Liver (tissue), 1 donor: ENCODE measurements around the gene CDC42.

Source experiments
- TF ChIP-seq, protein P1 (sequence below): IDR thresholded peaks from 2 replicates; pipeline ENCODE4 v1.6.1; 2016; ENCODE audit warnings: antibody characterized with exemption
- TF ChIP-seq, protein P2 (sequence below): IDR thresholded peaks from 2 replicates; pipeline ENCODE4 v1.6.1; 2016; ENCODE audit warnings: antibody characterized with exemption, mild to moderate bottlenecking

GRCh38 chr1:22117851-22118250, 65.3 kb downstream of the CDC42 start:
- TF ChIP-seq, protein P1, sequence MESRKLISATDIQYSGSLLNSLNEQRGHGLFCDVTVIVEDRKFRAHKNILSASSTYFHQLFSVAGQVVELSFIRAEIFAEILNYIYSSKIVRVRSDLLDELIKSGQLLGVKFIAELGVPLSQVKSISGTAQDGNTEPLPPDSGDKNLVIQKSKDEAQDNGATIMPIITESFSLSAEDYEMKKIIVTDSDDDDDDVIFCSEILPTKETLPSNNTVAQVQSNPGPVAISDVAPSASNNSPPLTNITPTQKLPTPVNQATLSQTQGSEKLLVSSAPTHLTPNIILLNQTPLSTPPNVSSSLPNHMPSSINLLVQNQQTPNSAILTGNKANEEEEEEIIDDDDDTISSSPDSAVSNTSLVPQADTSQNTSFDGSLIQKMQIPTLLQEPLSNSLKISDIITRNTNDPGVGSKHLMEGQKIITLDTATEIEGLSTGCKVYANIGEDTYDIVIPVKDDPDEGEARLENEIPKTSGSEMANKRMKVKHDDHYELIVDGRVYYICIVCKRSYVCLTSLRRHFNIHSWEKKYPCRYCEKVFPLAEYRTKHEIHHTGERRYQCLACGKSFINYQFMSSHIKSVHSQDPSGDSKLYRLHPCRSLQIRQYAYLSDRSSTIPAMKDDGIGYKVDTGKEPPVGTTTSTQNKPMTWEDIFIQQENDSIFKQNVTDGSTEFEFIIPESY: no peak
- TF ChIP-seq, protein P2, sequence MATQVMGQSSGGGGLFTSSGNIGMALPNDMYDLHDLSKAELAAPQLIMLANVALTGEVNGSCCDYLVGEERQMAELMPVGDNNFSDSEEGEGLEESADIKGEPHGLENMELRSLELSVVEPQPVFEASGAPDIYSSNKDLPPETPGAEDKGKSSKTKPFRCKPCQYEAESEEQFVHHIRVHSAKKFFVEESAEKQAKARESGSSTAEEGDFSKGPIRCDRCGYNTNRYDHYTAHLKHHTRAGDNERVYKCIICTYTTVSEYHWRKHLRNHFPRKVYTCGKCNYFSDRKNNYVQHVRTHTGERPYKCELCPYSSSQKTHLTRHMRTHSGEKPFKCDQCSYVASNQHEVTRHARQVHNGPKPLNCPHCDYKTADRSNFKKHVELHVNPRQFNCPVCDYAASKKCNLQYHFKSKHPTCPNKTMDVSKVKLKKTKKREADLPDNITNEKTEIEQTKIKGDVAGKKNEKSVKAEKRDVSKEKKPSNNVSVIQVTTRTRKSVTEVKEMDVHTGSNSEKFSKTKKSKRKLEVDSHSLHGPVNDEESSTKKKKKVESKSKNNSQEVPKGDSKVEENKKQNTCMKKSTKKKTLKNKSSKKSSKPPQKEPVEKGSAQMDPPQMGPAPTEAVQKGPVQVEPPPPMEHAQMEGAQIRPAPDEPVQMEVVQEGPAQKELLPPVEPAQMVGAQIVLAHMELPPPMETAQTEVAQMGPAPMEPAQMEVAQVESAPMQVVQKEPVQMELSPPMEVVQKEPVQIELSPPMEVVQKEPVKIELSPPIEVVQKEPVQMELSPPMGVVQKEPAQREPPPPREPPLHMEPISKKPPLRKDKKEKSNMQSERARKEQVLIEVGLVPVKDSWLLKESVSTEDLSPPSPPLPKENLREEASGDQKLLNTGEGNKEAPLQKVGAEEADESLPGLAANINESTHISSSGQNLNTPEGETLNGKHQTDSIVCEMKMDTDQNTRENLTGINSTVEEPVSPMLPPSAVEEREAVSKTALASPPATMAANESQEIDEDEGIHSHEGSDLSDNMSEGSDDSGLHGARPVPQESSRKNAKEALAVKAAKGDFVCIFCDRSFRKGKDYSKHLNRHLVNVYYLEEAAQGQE: no peak
